Measurements from ENCODE around the gene NF2. TPM values are rescaled to one million over a fixed set of nuclear protein-coding genes. Genes with fewer than 3 reads are reported as not detected.

Gene NF2
- total and polyA plus RNA-seq, 12 donors: 12.2 to 67.4 (median 45.5) TPM

GRCh38 chr22:29702931-29703501 lies 99.6 kb downstream of the NF2 start:
- intact Hi-C loops (cut with DNase I): loop anchor here in 1 of 2 donors (10.0 kb wide), 1 partner anchor 302 kb away; no protein-coding TSS in a partner anchor
- no peaks in the 10 kb centered on the region for H3K27me3 ChIP-seq

GRCh38 chr22:29703569-29704195 lies 100.2 kb downstream of the NF2 start:
- H3K27me3 ChIP-seq: no peaks in the 10 kb centered on the region
- H3K4me3 ChIP-seq: no peak overlapping the region
- TF ChIP-seq POLR2A (IDR thresholded peaks at IDR 0.05): no peak
- TF ChIP-seq CTCF (IDR thresholded peaks at IDR 0.05): no peak
- H3K9me3 ChIP-seq (replicated peaks in 1 of 3): no peaks in the 10 kb centered on the region
- DNase-seq: no peak
- H3K4me1 ChIP-seq (replicated peaks in 1 of 2): peaks cover 18 to 37% of the 10 kb centered on the region in 2 donors
- no peaks in the 10 kb centered on the region for H3K36me3 ChIP-seq (replicated peaks in 1 of 2)
- 43 to 69% (median 62%) methylated on average over 5 to 7 of the region's 7 CpGs for WGBS, 4 donors
- H3K27ac ChIP-seq: no peak overlapping the region
- intact Hi-C loops (cut with DNase I): loop anchor here in 1 of 2 donors (10.0 kb wide), 1 partner anchor 301 kb away; no protein-coding TSS in a partner anchor

More at GRCh38 chr22:29702931-29703501, 99.6 kb downstream of the NF2 start:
- Histone ChIP-seq H3K9me3 (replicated peaks in 1 of 3) (no peaks in the 10 kb centered on the region), H3K4me3 (no peak overlapping the region), H3K4me1 (replicated peaks in 1 of 2) (peaks cover 18 to 44% of the 10 kb centered on the region in 2 donors), H3K36me3 (replicated peaks in 1 of 2) (no peaks in the 10 kb centered on the region), H3K27ac (no peak overlapping the region)
- TF ChIP-seq POLR2A (IDR thresholded peaks at IDR 0.05) (no peak), CTCF (IDR thresholded peaks at IDR 0.05) (no peak)
- WGBS, 4 donors: 62 to 76% (median 66%) methylated on average over 9 to 19 of the region's 19 CpGs
- no peak for DNase-seq

GRCh38 chr22:29704528-29705285 lies 101.3 kb downstream of the NF2 start:
- H3K4me1 ChIP-seq (replicated peaks in 1 of 2): peaks cover 18 to 35% of the 10 kb centered on the region in 2 donors
- no peaks in the 10 kb centered on the region for H3K9me3 ChIP-seq (replicated peaks in 1 of 3)
- H3K4me3 ChIP-seq: no peak overlapping the region
- no peak overlapping the region for H3K27ac ChIP-seq
- intact Hi-C loops (cut with DNase I): loop anchor here in 1 of 2 donors (10.0 kb wide), 1 partner anchor 300 kb away; no protein-coding TSS in a partner anchor
- TF ChIP-seq CTCF (IDR thresholded peaks at IDR 0.05): no peak
- TF ChIP-seq POLR2A (IDR thresholded peaks at IDR 0.05): no peak
- H3K36me3 ChIP-seq (replicated peaks in 1 of 2): no peaks in the 10 kb centered on the region
- WGBS, 4 donors: 18 to 40% (median 29%) methylated on average over 3 to 14 of the region's 14 CpGs
- DNase-seq: peak in 3 of 7 donors; percentile 54 to 66 (median 56)
- no peaks in the 10 kb centered on the region for H3K27me3 ChIP-seq

- H3K4me1 ChIP-seq (replicated peaks in 1 of 2): peaks cover 18 to 39% of the 10 kb centered on the region in 2 donors
- no peak for TF ChIP-seq POLR2A (IDR thresholded peaks at IDR 0.05)
- TF ChIP-seq CTCF (IDR thresholded peaks at IDR 0.05): no peak
- H3K9me3 ChIP-seq (replicated peaks in 1 of 3): no peaks in the 10 kb centered on the region
- no peak overlapping the region for H3K4me3 ChIP-seq
- 85 to 100% (median 90%) methylated on average over 1 to 7 of the region's 7 CpGs for WGBS, 4 donors
- intact Hi-C loops (cut with DNase I): loop anchor here in 1 of 2 donors (10.0 kb wide), 1 partner anchor 299 kb away; no protein-coding TSS in a partner anchor
- no peak for DNase-seq
- H3K36me3 ChIP-seq (replicated peaks in 1 of 2): no peaks in the 10 kb centered on the region
- H3K27ac ChIP-seq: no peak overlapping the region
- H3K27me3 ChIP-seq: no peaks in the 10 kb centered on the region
Measured at GRCh38 chr22:29705651-29706050, 102.2 kb downstream of the NF2 start.
